HepG2 (cell line): ENCODE measurements around the gene UBQLN4. TPM values are rescaled to one million over a fixed set of nuclear protein-coding genes. Genes with fewer than 3 reads are reported as not detected.
A peak's percentile ranks its signal among the peaks of the same experiment; 100 is the strongest.

ENCODE experiments used
- ATAC-seq: fragments of 200-7000 bp; cut with Tn5 transposase; 3 replicates; pipeline ENCODE4 v1.9.1; 2020; ENCODE audit warnings: mild to moderate bottlenecking, moderate library complexity
- BruUV-seq: library from RNA; stranded (reverse); fragments of 400-500 nt; replicated peaks from 2 replicates; lab custom pipeline; 2021; lab: Mats Ljungman, UMichigan
- CTCF ChIA-PET: fragments of 300-600 bp; formaldehyde crosslinking; extraction: SDS; loops from one replicate; lab custom pipeline; 2021; ENCODE audit warnings: low total read pairs, inconsistent platforms, low intra/inter-chr PET ratio; lab: Yijun Ruan, JAX
- POLR2A ChIA-PET: fragments of 350-600 bp; sonication (Branson Sonifier 250); formaldehyde crosslinking; loops from one replicate; lab custom pipeline; 2020; ENCODE audit warnings: antibody characterized with exemption, inconsistent platforms; lab: Yijun Ruan, JAX
- DNase-seq: peaks from one replicate; pipeline ENCODE4 v3.0.0-alpha.2; 2015; ENCODE audit warnings: low spot score
- FAIRE-seq: peaks from 3 replicates; lab custom pipeline; 2011; peaks lifted over from hg19 to GRCh38; lab: Jason Lieb, UNC
- H2AFZ ChIP-seq: one replicate; pipeline ENCODE4 v1.6.1; 2011; ENCODE audit warnings: low read length, inconsistent platforms
- H3K27ac ChIP-seq: fragments of 300-600 bp; 3 replicates; pipeline ENCODE4 v1.8.0; 2011; ENCODE audit warnings: mixed run types, mild to moderate bottlenecking, mixed read lengths, low read length, inconsistent platforms; ENCODE audit not compliant: insufficient read depth; ENCODE audit errors: extremely low read length
- H3K27me3 ChIP-seq, 2 experiments: fragments of 200-600 bp in 1 of 2; 2 replicates in 1 of 2; 3 replicates in 1 of 2; pipeline versions ENCODE4 v1.6.0 to v1.8.0; 2011; ENCODE audit warnings: low read length in 2 of 2, mild to moderate bottlenecking in 2 of 2, moderate library complexity in 2 of 2, inconsistent platforms in 1 of 2; ENCODE audit not compliant: insufficient read depth in 2 of 2, control insufficient read depth in 1 of 2
- H3K36me3 ChIP-seq, 2 experiments: fragments of 200-600 bp in 1 of 2; replicated peaks in 1 of 2; 2 replicates in 1 of 2; 3 replicates in 1 of 2; pipeline versions ENCODE4 v1.5.1 to v1.8.0; 2011; ENCODE audit warnings: low read length in 2 of 2, inconsistent platforms in 1 of 2; ENCODE audit not compliant: insufficient read depth in 2 of 2, control insufficient read depth in 1 of 2
- H3K4me1 ChIP-seq: 2 replicates; pipeline ENCODE4 v1.5.1; 2012; ENCODE audit warnings: low read length, inconsistent platforms; ENCODE audit not compliant: insufficient read depth
- H3K4me2 ChIP-seq: 2 replicates; pipeline ENCODE4 v1.6.0; 2011; ENCODE audit warnings: low read depth, low read length, inconsistent platforms
- H3K4me3 ChIP-seq, 3 experiments: fragments of 200-600 bp in 1 of 3; sonication (generic), shearing (Covaris generic) in 1 of 3; replicated peaks in 1 of 3; 2 replicates each; pipeline ENCODE4 v1.5.1; 2011 to 2016; ENCODE audit warnings: low read length in 3 of 3, inconsistent platforms in 2 of 3, low read depth in 2 of 3, mild to moderate bottlenecking in 2 of 3, control low read depth in 1 of 3, mixed read lengths in 1 of 3; ENCODE audit not compliant: insufficient read depth in 1 of 3
- H3K79me2 ChIP-seq: one replicate; pipeline ENCODE4 v1.6.1; 2011; ENCODE audit warnings: low read length, inconsistent platforms; ENCODE audit not compliant: insufficient read depth
- H3K9ac ChIP-seq: 2 replicates; pipeline ENCODE4 v1.6.0; 2011; ENCODE audit warnings: mild to moderate bottlenecking, low read depth, low read length, inconsistent platforms; ENCODE audit not compliant: insufficient read depth
- H3K9me3 ChIP-seq: 2 replicates; pipeline ENCODE4 v1.5.1; 2012; ENCODE audit warnings: mild to moderate bottlenecking, low read length
- H4K20me1 ChIP-seq: 2 replicates; pipeline ENCODE4 v1.6.0; 2011; ENCODE audit warnings: inconsistent platforms, mild to moderate bottlenecking, low read length, moderate library complexity; ENCODE audit not compliant: insufficient read depth
- CEBPG ChIP-seq: IDR thresholded peaks from 2 replicates; pipeline ENCODE4 v1.6.1; 2016
- EHMT2 ChIP-seq: fragments of 200-600 bp; sonication (generic); IDR thresholded peaks from 2 replicates; pipeline ENCODE4 v1.7.0; 2017; ENCODE audit warnings: antibody characterized with exemption, low read depth, low read length, borderline replicate concordance
- GLI4 ChIP-seq: sonication (generic); formaldehyde crosslinking; IDR thresholded peaks from 2 replicates; pipeline ENCODE4 v1.5.1; 2020; ENCODE audit warnings: missing genetic modification reagents, mild to moderate bottlenecking, moderate library complexity, borderline replicate concordance
- HNRNPL ChIP-seq: fragments of 200-400 bp; formaldehyde crosslinking; IDR thresholded peaks from 2 replicates; pipeline ENCODE4 v1.6.1; 2017; ENCODE audit warnings: mild to moderate bottlenecking, low read depth, low read length
- MAFF ChIP-seq: IDR thresholded peaks from 2 replicates; pipeline ENCODE4 v1.6.1; 2011; ENCODE audit warnings: low read depth, low read length, improper control_type of control experiment
- MEIS1 ChIP-seq: sonication (generic); formaldehyde crosslinking; IDR thresholded peaks from 2 replicates; pipeline ENCODE4 v1.9.0; 2021; ENCODE audit warnings: mild to moderate bottlenecking, missing genetic modification reagents, moderate library complexity, borderline replicate concordance
- NR3C1 ChIP-seq: sonication (generic); formaldehyde crosslinking; IDR thresholded peaks from 2 replicates; pipeline ENCODE4 v1.4.0; 2020; ENCODE audit warnings: missing genetic modification reagents
- ZMYM4 ChIP-seq: sonication (generic); formaldehyde crosslinking; IDR thresholded peaks from 2 replicates; pipeline ENCODE4 v1.8.1; 2023; ENCODE audit warnings: mild to moderate bottlenecking, missing genetic modification reagents
- WGBS: methylation state at CpG from one replicate; pipeline ENCODE4 v1.1.6; 2017; ENCODE audit warnings: low lambda C conversion rate; 5-methylcytosine and 5-hydroxymethylcytosine counted together
- in situ Hi-C: cut with HindIII; loops from 2 replicates; pipeline ENCODE4 v1.10.0; 2017; ENCODE audit warnings: low pct_unique_long_range_greater_than_20kb; ENCODE audit not compliant: extremely low pct_ligation_motif_present
- intact Hi-C: fragments of 100-400 bp; cut with micrococcal nuclease; formaldehyde crosslinking; loops from one replicate; pipeline ENCODE4 v1.10.0; 2022; ENCODE audit not compliant: unreplicated experiment
- polyA plus RNA-seq, 8 experiments: library from polyadenylated mRNA; depleted of rRNA in 3 of 8; stranded (reverse) in 7 of 8; unstranded in 1 of 8; fragments of >200 nt; fragmentation: Illumina TruSeq in 4 of 8; extraction: Trizol in 4 of 8; gene quantifications; 2 replicates each; pipeline versions ENCODE4 v1.2.1 to v1.2.3, GENCODE V29; 2011 to 2016; ENCODE audit warnings: low read depth in 4 of 8, missing spikeins in 1 of 8, mixed read lengths in 1 of 8; ENCODE audit not compliant: insufficient read depth in 1 of 8
- total RNA-seq, 5 experiments: library from RNA; depleted of rRNA; stranded (reverse); fragments of >200 nt; fragmentation: Illumina TruSeq; extraction: Trizol; gene quantifications; 2 replicates each; pipeline ENCODE4 v1.2.3, GENCODE V29; 2016; ENCODE audit warnings: low read depth in 1 of 5
- TF ChIP-seq, protein P1 (sequence below): sonication (generic); formaldehyde crosslinking; IDR thresholded peaks from 2 replicates; pipeline ENCODE4 v1.8.1; 2023; ENCODE audit warnings: missing genetic modification reagents, mild to moderate bottlenecking, borderline replicate concordance
- TF ChIP-seq, protein P2 (sequence below): sonication (generic); formaldehyde crosslinking; IDR thresholded peaks from 2 replicates; pipeline ENCODE4 v1.4.0; 2020; ENCODE audit warnings: missing genetic modification reagents
- TF ChIP-seq, protein P3 (sequence below): IDR thresholded peaks from 2 replicates; pipeline ENCODE4 v1.4.0; 2020; ENCODE audit warnings: mild to moderate bottlenecking, missing genetic modification reagents
- TF ChIP-seq, protein P4 (sequence below): sonication (generic); formaldehyde crosslinking; IDR thresholded peaks from 2 replicates; pipeline ENCODE4 v1.4.0; 2020; ENCODE audit warnings: mild to moderate bottlenecking, missing genetic modification reagents

The UBQLN4 gene
- total and polyA plus RNA-seq, 2 of the 13 experiments (the other 11 are each of a cell fraction or from before 2014, with no cell fraction given): 31.5 to 39.8 TPM

DNA sequence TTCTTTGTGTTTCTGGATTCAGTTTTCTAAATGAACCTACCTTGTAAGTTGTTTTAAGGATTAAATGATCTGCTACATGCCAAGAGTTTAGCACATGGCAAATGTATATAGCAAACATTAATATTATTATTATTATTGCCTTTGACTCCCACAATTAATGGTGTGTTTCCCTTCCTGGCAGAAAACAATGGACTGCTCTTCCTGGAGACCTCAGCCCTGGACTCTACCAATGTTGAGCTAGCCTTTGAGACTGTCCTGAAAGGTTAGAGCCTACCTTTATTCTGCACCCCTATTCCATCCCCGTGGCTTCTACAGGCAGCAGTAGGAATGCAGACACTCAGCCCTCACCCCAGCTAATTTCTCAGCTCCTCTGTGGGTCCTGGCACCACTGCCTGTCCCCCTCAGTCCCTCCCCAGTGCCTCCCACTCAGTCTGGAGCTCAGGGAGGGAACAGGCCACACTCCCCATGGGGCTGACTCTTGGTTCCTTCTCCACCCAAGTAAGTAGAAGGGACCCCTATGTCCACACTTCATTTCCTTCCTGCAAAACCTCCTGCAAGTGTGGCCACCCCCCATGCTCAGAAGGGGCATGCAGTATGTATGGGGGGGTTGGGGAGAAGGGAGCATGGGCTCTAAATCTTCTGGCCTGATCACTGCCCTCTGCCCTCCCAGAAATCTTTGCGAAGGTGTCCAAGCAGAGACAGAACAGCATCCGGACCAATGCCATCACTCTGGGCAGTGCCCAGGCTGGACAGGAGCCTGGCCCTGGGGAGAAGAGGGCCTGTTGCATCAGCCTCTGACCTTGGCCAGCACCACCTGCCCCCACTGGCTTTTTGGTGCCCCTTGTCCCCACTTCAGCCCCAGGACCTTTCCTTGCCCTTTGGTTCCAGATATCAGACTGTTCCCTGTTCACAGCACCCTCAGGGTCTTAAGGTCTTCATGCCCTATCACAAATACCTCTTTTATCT, 16.2 kb upstream of the UBQLN4 start (continued):
- TF ChIP-seq GLI4 (CRISPR knock-in tag) (no peak), EHMT2 (no peak), MAFF (no peak), HNRNPL (0 out of 2 replicates have a peak, but pooled peaks have one; percentile 45), CEBPG (peak; percentile 35; the same call in 1 of the 2 replicates)

DNA sequence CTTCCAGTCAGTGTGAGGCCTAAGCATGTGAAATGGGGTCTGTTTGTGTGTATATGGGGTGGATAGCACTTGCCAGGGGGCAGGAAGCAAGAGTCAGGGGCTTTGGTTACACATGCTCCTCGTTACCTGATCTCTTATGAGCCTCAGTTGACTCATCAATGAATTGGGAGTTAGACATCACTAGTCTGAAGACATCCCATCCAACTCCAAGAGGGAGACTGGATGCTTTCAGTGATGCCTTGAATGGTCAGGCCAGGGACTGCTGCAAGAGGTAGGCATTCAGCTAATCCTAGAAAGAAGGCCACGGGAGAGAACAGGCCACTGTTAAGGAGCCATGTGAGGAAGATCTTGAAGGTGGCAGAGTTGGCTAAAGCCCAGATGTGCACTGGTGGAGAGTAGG, 13.7 kb upstream of the UBQLN4 start:
- H3K4me2 ChIP-seq: no peak overlapping the region
- H2AFZ ChIP-seq: no peak overlapping the region
- no peak overlapping the region for H3K9ac ChIP-seq
- ATAC-seq (no peak), DNase-seq (no peak), FAIRE-seq (no peak)
- H3K9me3 ChIP-seq: no peaks in the 10 kb centered on the region
- ChIA-PET POLR2A (interaction anchor here (0.8 to 2.4 kb wide), 2 partner anchors 127 to 129 kb away, joined by 3 to 9 read pairs; no protein-coding TSS in a partner anchor), CTCF (interaction anchor here (0.8 to 1.6 kb wide), 2 partner anchors 38 to 41 kb away, joined by 3 to 11 read pairs; no protein-coding TSS in a partner anchor)
- TF ChIP-seq, protein P1, sequence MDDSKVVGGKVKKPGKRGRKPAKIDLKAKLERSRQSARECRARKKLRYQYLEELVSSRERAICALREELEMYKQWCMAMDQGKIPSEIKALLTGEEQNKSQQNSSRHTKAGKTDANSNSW (CRISPR knock-in tag): no peak
- TF ChIP-seq ZMYM4 (CRISPR knock-in tag): no peak
- TF ChIP-seq NR3C1 (CRISPR knock-in tag): no peak
- TF ChIP-seq, protein P2, sequence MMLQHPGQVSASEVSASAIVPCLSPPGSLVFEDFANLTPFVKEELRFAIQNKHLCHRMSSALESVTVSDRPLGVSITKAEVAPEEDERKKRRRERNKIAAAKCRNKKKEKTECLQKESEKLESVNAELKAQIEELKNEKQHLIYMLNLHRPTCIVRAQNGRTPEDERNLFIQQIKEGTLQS (CRISPR knock-in tag): no peak
- TF ChIP-seq, protein P3, sequence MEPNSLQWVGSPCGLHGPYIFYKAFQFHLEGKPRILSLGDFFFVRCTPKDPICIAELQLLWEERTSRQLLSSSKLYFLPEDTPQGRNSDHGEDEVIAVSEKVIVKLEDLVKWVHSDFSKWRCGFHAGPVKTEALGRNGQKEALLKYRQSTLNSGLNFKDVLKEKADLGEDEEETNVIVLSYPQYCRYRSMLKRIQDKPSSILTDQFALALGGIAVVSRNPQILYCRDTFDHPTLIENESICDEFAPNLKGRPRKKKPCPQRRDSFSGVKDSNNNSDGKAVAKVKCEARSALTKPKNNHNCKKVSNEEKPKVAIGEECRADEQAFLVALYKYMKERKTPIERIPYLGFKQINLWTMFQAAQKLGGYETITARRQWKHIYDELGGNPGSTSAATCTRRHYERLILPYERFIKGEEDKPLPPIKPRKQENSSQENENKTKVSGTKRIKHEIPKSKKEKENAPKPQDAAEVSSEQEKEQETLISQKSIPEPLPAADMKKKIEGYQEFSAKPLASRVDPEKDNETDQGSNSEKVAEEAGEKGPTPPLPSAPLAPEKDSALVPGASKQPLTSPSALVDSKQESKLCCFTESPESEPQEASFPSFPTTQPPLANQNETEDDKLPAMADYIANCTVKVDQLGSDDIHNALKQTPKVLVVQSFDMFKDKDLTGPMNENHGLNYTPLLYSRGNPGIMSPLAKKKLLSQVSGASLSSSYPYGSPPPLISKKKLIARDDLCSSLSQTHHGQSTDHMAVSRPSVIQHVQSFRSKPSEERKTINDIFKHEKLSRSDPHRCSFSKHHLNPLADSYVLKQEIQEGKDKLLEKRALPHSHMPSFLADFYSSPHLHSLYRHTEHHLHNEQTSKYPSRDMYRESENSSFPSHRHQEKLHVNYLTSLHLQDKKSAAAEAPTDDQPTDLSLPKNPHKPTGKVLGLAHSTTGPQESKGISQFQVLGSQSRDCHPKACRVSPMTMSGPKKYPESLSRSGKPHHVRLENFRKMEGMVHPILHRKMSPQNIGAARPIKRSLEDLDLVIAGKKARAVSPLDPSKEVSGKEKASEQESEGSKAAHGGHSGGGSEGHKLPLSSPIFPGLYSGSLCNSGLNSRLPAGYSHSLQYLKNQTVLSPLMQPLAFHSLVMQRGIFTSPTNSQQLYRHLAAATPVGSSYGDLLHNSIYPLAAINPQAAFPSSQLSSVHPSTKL (CRISPR knock-in tag): no peak
- TF ChIP-seq MEIS1 (CRISPR knock-in tag): no peak
- TF ChIP-seq, protein P4, sequence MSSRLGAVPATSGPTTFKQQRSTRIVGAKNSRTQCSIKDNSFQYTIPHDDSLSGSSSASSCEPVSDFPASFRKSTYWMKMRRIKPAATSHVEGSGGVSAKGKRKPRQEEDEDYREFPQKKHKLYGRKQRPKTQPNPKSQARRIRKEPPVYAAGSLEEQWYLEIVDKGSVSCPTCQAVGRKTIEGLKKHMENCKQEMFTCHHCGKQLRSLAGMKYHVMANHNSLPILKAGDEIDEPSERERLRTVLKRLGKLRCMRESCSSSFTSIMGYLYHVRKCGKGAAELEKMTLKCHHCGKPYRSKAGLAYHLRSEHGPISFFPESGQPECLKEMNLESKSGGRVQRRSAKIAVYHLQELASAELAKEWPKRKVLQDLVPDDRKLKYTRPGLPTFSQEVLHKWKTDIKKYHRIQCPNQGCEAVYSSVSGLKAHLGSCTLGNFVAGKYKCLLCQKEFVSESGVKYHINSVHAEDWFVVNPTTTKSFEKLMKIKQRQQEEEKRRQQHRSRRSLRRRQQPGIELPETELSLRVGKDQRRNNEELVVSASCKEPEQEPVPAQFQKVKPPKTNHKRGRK: no peak
- no peaks in the 10 kb centered on the region for H3K27me3 ChIP-seq
- H3K36me3 ChIP-seq: no peaks in the 10 kb centered on the region
- no TSS peak for BruUV-seq
- peaks cover 47% of the 10 kb centered on the region for H3K4me1 ChIP-seq
- 6% methylated on average over 2 of the region's 2 CpGs for WGBS
- no peak overlapping the region for H3K27ac ChIP-seq
- in situ Hi-C loops (loop anchor here (10.0 kb wide), 1 partner anchor 122 kb away; the partner anchor contains the start of gene RXFP4), intact Hi-C loops (loop anchor here (2.0 to 10.0 kb wide), 2 partner anchors 46 to 62 kb away; partner anchors contain the start of gene SSR2)
- no peaks in the 10 kb centered on the region for H3K79me2 ChIP-seq
- no peak overlapping the region for H3K4me3 ChIP-seq
- H4K20me1 ChIP-seq: no peaks in the 10 kb centered on the region
